GM18517 (cell line): Measurements from ENCODE around the gene PDE1A.
"Not testable (repeated sequence)": the region's sequence is repeated elsewhere in the genome, so short reads cannot be mapped to it uniquely, and the experiment has no call there.

ENCODE experiments used
- ATAC-seq: cut with Tn5 transposase; IDR thresholded peaks from one replicate; pipeline ENCODE4 v1.9.1; 2021; ENCODE audit warnings: mild to moderate bottlenecking, moderate library complexity; ENCODE audit not compliant: unreplicated experiment

PDE1A gene

DNA sequence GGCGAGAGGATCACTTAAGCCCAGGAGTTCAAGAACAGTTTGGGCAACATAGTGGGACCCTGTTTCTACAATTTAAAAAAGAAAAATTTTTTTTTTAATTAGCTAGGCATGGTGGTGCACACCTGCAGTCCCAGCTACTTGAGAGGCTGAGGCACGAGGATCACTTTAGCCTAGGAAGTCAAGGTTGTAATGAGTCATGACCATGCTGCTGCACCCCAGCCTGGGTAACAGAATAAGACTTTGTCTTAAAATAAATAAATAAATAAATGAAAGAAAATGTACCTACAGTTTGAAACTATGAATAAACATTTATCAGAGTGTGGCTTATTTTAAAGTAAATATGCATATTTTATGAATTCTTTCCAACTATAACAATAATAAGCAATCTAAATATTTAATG, 16.7 kb downstream of the PDE1A start:
- ATAC-seq = no peak

DNA sequence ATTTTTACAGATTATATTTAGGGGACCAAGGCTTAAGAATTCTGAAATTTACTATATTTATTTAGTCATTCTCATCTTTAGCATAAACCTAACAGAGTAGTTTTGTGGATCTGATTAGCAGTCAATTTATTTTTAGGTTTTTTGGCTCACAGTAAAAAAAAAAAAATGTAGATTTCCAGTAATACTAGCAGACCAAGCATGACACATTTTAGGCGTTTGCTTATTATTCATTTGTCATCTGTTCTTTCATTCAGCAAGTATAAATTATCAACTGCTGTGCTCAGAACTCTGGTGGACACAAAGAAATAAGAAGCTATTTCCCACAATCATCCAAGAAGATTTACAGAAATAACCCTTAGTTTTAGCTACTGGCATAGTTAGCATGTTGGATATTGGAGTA, 20.6 kb downstream of the PDE1A start:
- no peak for ATAC-seq

DNA sequence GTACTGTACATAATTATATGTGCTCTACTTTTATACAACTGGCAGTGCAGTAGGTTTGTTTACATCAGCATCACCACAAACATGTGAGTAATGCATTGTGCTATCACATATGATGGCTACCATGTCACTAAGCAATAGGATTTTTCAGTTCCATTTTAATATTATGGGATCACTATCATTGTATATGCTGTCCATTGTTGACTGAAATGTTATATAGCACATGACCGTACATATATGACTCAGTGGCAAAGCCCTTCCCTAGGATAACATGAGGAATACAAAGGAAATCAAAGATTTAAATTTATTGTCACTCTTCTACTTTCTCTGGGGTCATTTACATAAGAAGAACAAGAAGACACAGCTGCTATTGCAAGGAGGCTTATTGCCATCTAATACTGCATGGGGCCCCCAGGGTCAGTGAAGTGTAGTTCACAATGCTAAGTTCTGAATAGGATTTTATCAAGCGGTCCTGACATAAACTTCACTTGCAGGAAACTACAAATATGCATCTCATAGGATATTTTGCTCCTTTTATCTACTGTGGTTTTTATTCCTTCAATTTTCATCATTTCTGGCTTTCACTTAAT, 21.8 kb downstream of the PDE1A start:
- ATAC-seq = no peak

DNA sequence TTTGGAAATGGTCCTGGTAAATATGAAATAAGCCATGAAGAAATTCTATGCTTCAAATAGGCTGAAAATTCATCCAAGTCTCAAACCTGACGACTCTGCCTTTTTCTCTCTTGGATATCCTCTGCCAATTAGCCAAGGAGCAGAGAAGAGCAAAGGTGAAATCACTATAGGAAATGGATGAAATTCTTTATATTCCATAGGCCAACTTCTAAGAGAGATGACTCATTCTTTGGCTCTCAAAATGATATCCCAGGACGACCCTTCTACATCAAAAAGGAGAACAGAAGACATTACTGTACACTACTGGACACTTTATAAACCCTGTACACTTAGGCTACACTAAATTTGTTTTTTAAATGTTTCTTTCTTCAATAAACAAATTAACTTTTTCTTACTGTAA, 22.7 kb downstream of the PDE1A start:
- ATAC-seq = no peak

DNA sequence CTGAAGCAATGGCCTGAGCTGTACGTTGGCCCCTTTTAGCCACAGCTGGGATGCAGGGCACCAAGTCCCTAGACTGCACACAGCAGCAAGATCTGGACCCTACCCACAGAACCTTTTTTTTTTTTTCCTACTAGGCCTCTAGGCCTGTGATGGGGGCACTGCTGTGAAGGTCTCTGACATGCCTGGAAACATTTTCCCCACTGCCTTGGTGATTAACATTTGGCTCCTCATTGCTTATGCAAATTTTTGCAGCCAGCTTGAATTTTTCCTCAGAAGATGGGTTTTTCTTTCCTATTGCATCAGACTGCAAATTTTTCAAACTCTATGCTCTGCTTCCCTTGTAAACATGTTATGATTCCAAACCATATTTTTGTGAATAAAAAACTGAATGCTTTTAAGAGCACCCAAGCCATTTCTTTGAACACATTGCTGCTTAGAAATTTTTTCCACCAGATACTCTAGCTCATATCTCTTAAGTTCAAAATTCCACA, 33.5 kb downstream of the PDE1A start:
- ATAC-seq = no peak

DNA sequence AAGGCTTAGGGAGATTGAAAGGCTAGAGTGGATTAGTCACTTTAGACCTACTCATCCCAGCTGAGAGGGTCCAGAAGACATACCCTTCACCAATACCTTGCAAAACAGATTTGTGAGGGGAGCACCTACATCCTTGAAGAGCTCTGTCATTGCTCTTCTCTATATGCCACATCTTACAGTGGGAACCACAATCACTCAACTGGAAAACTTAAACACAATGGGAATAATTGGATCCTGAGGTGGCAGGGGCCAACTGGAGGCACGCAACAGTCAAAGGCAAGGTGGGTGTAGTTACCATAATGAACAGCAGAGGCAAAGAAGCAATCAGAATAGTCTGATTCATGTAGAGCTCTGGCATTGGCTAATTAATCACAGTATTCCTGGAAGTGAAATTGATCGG, 35.4 kb downstream of the PDE1A start:
- no peak for ATAC-seq

DNA sequence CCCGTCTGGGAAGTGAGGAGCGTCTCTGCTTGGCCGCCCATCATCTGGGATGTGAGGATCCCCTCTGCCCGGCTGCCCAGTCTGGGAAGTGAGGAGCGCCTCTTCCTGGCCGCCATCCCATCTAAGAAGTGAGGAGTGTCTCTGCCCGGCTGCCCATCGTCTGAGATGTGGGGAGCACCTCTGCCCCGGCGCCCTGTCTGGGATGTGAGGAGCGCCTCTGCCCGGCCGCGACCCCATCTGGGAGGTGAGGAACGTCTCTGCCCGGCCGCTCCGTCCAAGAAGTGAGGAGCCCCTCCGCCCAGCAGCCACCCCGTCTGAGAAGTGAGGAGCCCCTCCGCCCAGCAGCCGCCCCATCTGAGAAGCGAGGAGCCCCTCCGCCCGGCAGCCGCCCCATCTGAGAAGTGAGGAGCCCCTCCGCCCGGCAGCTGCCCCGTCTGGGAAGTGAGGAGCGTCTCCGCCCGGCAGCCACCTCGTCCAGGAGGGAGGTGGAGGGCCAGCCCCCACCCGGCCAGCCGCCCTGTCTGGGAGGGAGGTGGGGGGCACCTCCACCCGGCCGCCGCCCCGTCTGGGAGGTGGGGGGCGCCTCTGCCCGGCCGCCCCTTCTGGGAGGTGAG, 40.5 kb downstream of the PDE1A start:
- ATAC-seq = not testable (repeated sequence)

DNA sequence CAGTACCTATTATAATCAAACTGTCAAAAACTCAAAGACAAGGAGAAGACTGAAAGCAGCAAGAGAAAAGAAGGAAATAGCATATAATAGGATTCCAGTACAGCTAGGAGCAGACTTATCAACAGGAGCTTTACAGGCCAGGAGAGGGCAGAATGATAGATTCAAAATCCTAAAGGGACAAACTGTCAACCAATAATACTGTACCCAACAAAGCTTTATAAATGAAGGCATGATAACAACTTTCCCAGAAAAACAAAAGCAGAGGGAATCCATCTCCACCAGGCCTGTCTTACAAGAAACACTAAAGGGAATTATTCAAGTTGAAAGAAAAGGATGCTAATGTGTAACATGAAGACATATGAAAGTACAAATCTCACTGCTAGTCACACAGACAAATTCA, 42.0 kb downstream of the PDE1A start:
- no peak for ATAC-seq

DNA sequence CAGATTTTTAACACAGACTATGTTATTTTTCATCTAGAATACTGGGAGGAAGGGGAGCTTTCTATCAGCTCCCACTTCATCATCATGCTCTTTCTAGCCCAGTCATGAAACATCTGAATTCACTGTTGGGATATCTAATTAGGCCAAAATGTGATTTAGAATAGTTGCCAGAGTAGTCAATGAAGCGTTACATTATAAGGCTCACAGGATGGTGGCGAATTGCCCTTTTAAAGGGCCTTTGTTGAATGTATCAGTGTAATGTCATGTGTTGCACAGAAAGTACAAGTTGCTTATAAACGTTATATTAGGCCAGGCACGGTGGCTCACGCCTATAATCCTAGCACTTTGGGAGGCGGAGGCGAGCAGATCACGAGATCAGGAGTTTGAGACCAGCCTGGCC, 45.6 kb downstream of the PDE1A start:
- no peak for ATAC-seq

DNA sequence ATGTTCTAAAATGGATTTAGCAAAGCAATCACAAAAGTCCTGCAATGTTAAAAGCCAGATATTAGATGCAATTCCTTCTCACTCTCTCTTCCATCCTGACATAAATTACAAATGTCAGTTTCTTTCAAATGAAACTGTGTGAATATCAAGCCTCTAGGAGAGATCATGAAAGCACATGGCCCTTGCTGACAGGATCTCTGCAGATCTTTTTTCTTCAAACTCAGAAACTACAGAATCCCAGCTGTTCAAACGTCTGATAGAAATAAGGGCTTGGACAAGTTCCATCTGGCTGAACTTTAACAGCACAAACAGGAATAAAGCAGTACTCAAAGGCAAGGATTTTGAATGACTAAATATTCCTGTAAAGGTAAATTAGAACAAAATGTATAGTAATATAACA, 47.6 kb downstream of the PDE1A start:
- ATAC-seq = no peak

DNA sequence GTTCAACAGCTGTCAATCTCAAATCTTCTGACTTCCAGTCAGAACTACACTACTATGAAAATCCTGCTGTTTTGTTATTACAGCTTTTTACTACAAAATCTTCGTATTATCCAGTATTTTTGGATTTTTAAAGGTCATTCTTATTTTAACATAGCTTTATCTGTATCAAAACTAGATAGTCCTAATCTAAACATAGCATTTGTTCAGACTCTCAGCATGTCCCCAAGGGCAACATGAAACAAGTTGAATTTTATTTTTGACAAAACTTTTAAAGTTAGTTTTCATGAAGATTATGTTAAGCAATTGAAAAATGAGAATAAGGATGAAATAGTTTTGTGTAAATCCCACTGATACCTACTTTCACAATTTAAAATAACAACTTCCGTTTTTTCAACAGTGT, 48.1 kb downstream of the PDE1A start:
- no peak for ATAC-seq

DNA sequence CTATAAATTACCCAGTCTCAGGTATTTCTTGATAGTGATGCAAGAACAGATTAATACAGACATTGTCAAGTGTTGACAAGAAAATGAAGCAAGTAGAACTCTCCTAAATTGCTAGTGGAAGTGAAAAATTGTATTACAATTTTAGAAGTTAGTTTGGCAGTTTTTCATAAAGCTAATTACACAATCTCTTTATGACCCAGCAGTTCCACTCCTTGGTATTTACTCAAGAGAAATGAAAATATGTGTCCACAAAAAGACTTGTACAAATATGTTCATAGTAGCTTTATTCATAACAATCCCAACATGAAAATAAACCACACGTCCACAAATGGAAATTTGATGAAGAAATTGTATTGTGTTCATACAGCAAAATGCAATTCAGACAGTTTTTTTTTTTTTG, 49.4 kb downstream of the PDE1A start:
- no peak for ATAC-seq

DNA sequence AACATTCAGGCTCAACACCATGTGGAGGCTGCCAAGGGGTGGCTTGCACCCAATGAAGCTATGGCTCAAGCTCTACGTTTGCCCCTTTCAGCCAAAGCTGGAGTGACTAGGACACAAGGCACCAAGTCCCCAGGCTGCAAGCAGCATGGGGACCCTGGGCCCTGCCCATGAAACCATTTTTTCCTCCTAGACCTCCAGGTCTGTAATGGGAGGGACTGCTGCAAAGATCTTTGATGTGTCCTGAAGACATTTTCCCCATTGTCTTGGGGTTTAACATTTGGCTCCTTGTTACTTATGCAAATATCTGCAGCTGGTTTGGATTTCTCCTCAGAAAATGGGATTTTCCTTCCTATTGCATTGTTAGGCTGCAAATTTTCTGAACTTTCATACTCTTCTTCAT, 51.0 kb downstream of the PDE1A start:
- no peak for ATAC-seq

DNA sequence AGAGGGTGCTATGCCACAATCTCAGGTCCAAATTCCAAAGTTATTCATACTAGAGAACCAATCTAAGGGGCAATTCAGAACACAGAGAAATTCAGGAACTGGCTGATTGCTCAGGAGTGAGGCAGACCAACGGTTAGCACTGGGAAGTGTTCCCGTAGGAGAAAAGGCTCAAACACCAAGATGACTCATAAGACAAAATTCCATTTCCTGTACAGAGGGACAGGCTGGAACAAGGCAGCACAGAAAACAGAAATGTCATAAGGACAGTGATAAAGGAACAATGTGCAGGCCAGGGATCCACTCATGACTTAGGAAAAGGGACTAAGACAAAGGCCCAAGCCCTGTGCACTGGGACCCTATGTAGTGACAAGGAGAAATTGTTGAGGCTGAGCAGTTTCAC, 54.2 kb downstream of the PDE1A start:
- no peak for ATAC-seq

DNA sequence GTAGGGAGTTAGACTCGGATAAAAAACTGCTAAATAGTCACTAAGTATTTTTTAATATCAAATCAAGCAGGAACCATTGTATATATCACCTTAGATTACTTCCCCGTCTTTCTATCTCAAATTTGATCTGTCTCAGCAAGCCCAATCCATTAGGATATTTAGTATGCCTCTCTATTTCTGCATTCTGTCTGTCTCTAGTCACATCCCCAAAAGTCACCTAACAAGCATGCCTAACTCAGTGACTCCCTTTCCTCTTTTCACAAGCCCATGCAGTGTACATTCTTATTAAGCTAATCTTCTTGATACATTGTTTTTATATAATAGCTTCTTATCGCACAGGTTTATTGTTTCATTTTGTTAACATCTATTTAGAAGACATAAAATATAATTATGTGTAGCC, 57.8 kb downstream of the PDE1A start:
- ATAC-seq = no peak

DNA sequence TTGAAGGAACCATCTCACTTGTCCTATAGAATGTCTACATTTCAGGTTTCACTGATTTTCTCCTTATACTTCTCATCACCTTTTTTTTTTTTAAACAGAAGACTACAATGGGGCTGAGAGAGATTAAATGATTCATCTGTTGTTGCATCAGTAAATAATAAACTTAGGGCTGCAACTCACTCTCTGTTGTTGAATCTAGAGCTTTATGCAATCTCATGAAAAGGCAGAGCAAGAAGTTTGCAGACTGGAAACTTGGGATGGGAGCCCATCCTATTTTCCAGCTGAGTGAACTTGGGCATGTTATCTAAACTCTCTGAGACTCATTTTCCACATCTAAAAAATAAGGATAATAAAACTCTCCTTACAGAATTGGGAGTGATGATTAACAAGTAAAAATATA, 58.4 kb downstream of the PDE1A start:
- no peak for ATAC-seq

DNA sequence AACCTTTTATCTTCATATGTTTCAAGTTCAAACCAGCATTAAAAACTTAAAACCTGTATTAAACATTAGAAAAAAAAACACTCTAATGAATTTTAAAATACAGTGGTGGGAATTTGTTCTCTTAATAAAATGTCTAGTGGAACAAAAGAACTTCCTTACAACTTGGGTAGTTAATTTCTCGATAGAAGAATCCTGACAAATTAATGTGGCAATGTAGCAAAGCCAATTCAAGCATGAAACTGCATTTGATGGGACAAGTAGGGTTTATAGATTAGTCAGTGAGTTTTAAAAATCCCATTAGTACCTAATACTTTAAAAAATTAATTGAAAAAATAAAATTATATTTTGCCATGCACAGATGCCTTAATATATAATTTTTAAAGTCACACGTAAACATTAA, 59.4 kb downstream of the PDE1A start:
- ATAC-seq = no peak

DNA sequence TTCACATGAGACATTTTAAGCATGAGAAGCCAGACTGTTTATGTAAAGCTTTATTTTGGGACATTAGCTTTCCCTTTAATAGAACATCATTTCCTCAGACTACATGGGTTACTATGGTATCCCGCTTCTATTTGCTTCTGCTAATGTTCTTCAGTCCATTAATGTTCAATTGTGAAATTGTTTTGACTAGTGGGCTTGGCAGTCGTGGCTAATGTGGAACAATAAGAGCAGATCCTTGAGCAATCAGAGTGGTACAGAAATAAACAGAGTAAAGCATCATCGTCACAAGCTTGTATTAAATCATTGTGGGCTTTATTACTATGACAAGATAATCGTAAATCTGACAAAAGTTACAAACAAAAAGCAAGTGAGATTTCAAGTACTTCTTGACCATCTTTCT, 60.2 kb downstream of the PDE1A start:
- ATAC-seq = no peak

DNA sequence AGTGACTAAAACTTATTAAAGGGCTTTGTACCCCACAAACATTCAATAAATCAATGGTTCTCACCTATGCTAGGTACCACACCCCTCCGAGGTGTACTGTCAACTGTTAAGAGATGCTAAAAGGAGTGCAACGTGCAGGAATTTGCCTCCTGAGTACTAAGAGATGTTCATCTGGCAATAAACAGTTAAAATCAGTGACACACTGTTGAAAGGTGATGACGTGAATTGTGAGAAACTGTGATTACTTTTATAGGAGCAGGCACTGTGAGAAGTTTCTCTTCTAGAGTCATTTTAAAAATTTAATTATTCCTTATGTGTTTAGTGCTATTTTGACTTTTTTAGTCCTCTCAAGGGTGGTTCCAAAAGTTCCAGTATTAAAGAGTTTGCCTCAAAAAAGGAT, 61.0 kb downstream of the PDE1A start:
- no peak for ATAC-seq

DNA sequence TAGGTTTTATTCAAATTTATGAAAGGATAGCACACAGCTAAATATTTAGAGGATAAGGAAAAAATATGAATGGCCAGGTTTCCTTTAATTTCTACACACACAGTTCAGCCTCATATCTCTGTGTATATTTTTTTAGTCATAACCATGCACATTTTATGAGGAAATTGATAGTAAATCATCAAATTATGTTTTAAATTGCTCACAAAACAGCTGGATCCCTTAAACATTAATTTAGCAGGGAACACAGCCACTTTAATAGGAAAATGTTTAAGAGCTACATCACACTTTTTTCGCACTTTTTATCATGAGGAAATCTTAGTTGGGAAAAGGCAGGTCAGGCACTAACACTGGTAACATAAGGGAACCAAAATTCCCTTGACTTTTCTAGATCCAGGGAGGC, 65.4 kb downstream of the PDE1A start:
- no peak for ATAC-seq

DNA sequence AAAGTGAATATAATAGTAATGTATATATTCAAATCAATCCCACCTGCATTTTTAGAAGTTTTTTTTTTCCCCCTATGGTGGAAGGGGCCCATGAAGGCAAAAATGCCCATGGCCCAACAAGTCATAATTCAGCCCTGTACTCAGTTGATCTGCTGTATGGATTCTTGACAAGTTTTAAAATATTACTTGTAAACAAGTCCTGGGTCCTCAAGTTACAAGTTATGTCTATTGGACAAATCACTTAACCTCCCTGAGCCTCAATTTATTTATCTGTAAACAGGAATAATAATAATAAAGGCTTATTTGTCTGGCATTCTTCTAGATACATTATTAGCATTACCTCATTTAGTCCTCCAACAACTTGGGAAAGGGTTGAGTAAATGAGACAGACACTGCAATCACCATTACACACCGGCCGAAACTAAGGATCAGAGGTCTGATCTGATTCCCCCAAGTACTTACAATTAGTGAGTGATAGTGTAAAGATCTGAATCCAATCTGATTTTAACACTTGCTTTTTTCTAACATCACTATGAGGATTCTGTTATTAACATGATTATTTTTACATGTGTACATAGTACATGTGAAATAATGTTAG, 66.1 kb downstream of the PDE1A start:
- no peak for ATAC-seq

DNA sequence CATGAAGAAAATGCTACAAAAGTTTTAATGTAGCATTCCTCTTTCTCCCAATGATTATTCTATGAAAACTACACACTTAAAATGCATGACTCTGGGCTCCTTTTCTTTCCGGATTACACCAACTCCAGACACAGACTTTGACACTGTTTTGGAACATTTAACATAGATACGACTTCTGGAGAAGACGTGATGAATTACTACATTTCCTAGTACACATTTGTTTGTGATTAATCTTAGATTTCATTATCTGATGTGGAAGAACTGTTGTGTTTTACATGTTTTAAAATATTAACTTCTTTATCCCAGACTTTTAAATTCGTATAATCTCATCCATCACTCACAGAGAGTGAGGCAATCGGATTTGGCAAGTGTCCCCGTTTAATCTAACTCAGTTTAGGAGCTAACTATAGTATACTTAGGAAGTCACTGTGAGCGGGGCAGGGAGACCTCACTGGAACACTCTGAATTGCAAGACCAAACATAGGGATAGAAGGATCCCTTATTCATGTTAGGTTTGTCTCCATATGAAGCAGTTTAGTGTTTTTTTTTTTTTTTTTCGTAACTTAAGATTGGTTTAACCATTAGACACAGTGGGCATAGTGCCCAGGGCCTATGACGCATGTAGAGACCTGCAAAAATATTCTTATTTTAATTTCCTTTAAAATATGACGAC, 66.7 kb downstream of the PDE1A start:
- ATAC-seq = no peak
